ENCODE measurements around the gene KLLN.
"Not testable (repeated sequence)": the region's sequence is repeated elsewhere in the genome, so short reads cannot be mapped to it uniquely, and the experiment has no call there.

The KLLN gene

GRCh38 chr10:87837445-87837844 is 25.9 kb downstream of the KLLN start:
- DNase-seq: no peak
- no peaks in the 10 kb centered on the region for H3K27me3 ChIP-seq
- H3K9me3 ChIP-seq: no peaks in the 10 kb centered on the region
- H3K4me3 ChIP-seq (ENCODE audit: low read depth, low read length): no peak overlapping the region
- H3K36me3 ChIP-seq: no peaks in the 10 kb centered on the region
- no peak for TF ChIP-seq CTCF (IDR thresholded peaks at IDR 0.05; ENCODE audit: low read depth, low read length)
- no peaks in the 10 kb centered on the region for H3K4me1 ChIP-seq

GRCh38 chr10:87836098-87836497 is 27.2 kb downstream of the KLLN start:
- TF ChIP-seq CTCF (IDR thresholded peaks at IDR 0.05; ENCODE audit: low read depth, low read length): no peak
- Histone ChIP-seq H3K36me3 (no peaks in the 10 kb centered on the region), H3K4me3 (ENCODE audit: low read depth, low read length) (no peak overlapping the region), H3K9me3 (no peaks in the 10 kb centered on the region), H3K4me1 (no peaks in the 10 kb centered on the region), H3K27me3 (no peaks in the 10 kb centered on the region)
- no peak for DNase-seq

- no peaks in the 10 kb centered on the region for H3K4me1 ChIP-seq
- no peak for DNase-seq
- H3K4me3 ChIP-seq (ENCODE audit: low read depth, low read length): no peak overlapping the region
- no peaks in the 10 kb centered on the region for H3K27me3 ChIP-seq
- H3K36me3 ChIP-seq: no peaks in the 10 kb centered on the region
- TF ChIP-seq CTCF (IDR thresholded peaks at IDR 0.05; ENCODE audit: low read depth, low read length): no peak
- H3K9me3 ChIP-seq: no peaks in the 10 kb centered on the region
Measured at GRCh38 chr10:87829986-87830729, 33.2 kb downstream of the KLLN start.

GRCh38 chr10:87829051-87829450 is 34.3 kb downstream of the KLLN start:
- not testable (repeated sequence) for H3K9me3 ChIP-seq; H3K4me3 ChIP-seq (ENCODE audit: low read depth, low read length); H3K4me1 ChIP-seq; H3K27me3 ChIP-seq; DNase-seq; H3K36me3 ChIP-seq

- Histone ChIP-seq H3K36me3 (no peaks in the 10 kb centered on the region), H3K9me3 (no peaks in the 10 kb centered on the region), H3K4me3 (ENCODE audit: low read depth, low read length) (no peak overlapping the region), H3K4me1 (no peaks in the 10 kb centered on the region), H3K27me3 (no peaks in the 10 kb centered on the region)
- TF ChIP-seq CTCF (IDR thresholded peaks at IDR 0.05; ENCODE audit: low read depth, low read length): no peak
- no peak for DNase-seq
Measured at GRCh38 chr10:87827681-87828080, 35.7 kb downstream of the KLLN start.

- Histone ChIP-seq H3K27me3 (no peaks in the 10 kb centered on the region), H3K36me3 (no peaks in the 10 kb centered on the region), H3K9me3 (no peaks in the 10 kb centered on the region), H3K4me3 (ENCODE audit: low read depth, low read length) (no peak overlapping the region), H3K4me1 (no peaks in the 10 kb centered on the region)
- no peak for DNase-seq
- no peak for TF ChIP-seq CTCF (IDR thresholded peaks at IDR 0.05; ENCODE audit: low read depth, low read length)
Measured at GRCh38 chr10:87826653-87827052, 36.7 kb downstream of the KLLN start.

- H3K4me3 ChIP-seq (ENCODE audit: low read depth, low read length): no peak overlapping the region
- H3K27me3 ChIP-seq: no peaks in the 10 kb centered on the region
- no peaks in the 10 kb centered on the region for H3K36me3 ChIP-seq
- no peaks in the 10 kb centered on the region for H3K9me3 ChIP-seq
- TF ChIP-seq CTCF (IDR thresholded peaks at IDR 0.05; ENCODE audit: low read depth, low read length): no peak
- H3K4me1 ChIP-seq: peaks cover 4% of the 10 kb centered on the region
- no peak for DNase-seq
Measured at GRCh38 chr10:87819289-87819585, 44.1 kb downstream of the KLLN start.
